Caco-2 (cell line): ENCODE results near the gene PPFIBP1. TPM values are rescaled to one million over a fixed set of nuclear protein-coding genes. Genes with fewer than 3 reads are reported as not detected.

Experiments
- BruUV-seq: library from RNA; stranded (reverse); fragments of 400-500 nt; replicated peaks from 2 replicates; lab custom pipeline; 2021; lab: Mats Ljungman, UMichigan
- CTCF ChIA-PET: fragments of 300-600 bp; sonication (Branson Sonifier 250); formaldehyde crosslinking; loops from one replicate; lab custom pipeline; 2022; ENCODE audit warnings: antibody characterized with exemption; lab: Charles Lee
- POLR2A ChIA-PET: fragments of 300-600 bp; sonication (Branson Sonifier 250); formaldehyde crosslinking; loops from one replicate; lab custom pipeline; 2022; ENCODE audit warnings: antibody characterized with exemption; lab: Charles Lee
- DNase-seq, 2 experiments: peaks; one replicate each; pipeline versions ENCODE4 v3.0.0 to v3.0.0-alpha.2; 2020 to 2022
- H3K27me3 ChIP-seq: replicated peaks from 2 replicates; pipeline ENCODE4 v1.6.0; 2011; ENCODE audit warnings: low read length; ENCODE audit not compliant: control insufficient read depth, insufficient read depth
- H3K36me3 ChIP-seq: 2 replicates; pipeline ENCODE4 v1.5.1; 2011; ENCODE audit warnings: low read length; ENCODE audit not compliant: control insufficient read depth, insufficient read depth
- H3K4me1 ChIP-seq: fragments of 250-450 bp; sonication (Bioruptor Pico); 2 replicates; pipeline ENCODE4 v1.5.1; 2020; ENCODE audit warnings: mild to moderate bottlenecking
- H3K4me3 ChIP-seq: 2 replicates; pipeline ENCODE4 v1.5.1; 2011; ENCODE audit warnings: low read depth, mild to moderate bottlenecking, control low read depth, low read length
- H3K9me3 ChIP-seq: fragments of 250-450 bp; sonication (Bioruptor Pico); 2 replicates; pipeline ENCODE4 v1.5.1; 2020; ENCODE audit warnings: mild to moderate bottlenecking, moderate library complexity
- H3K27ac Mint-ChIP-seq: one replicate; pipeline ENCODE4 v1.8.0; 2022; ENCODE audit warnings: mixed read lengths; ENCODE audit not compliant: unreplicated experiment
- H3K27me3 Mint-ChIP-seq: one replicate; pipeline ENCODE4 v1.8.0; 2022; ENCODE audit warnings: mixed read lengths; ENCODE audit not compliant: insufficient read depth, unreplicated experiment
- H3K36me3 Mint-ChIP-seq: one replicate; pipeline ENCODE4 v1.8.0; 2022; ENCODE audit warnings: mild to moderate bottlenecking, mixed read lengths; ENCODE audit not compliant: insufficient read depth, unreplicated experiment
- H3K4me1 Mint-ChIP-seq: one replicate; pipeline ENCODE4 v1.8.0; 2022; ENCODE audit warnings: low read depth, mixed read lengths; ENCODE audit not compliant: unreplicated experiment
- H3K4me3 Mint-ChIP-seq: one replicate; pipeline ENCODE4 v1.8.0; 2022; ENCODE audit warnings: mild to moderate bottlenecking, moderate library complexity, mixed read lengths; ENCODE audit not compliant: unreplicated experiment
- H3K9me3 Mint-ChIP-seq: one replicate; pipeline ENCODE4 v1.8.0; 2022; ENCODE audit warnings: mixed read lengths; ENCODE audit not compliant: unreplicated experiment
- CTCF ChIP-seq, 2 experiments: fragments of 200-600 bp in 1 of 2; IDR thresholded peaks; 1 replicate in 1 of 2; 2 replicates in 1 of 2; pipeline versions ENCODE4 v1.5.1 to v1.8.0; 2011 to 2022; ENCODE audit warnings: antibody characterized with exemption in 1 of 2, control low read depth in 1 of 2, inconsistent platforms in 1 of 2, low read depth in 1 of 2, low read length in 1 of 2, mild to moderate bottlenecking in 1 of 2, moderate library complexity in 1 of 2; ENCODE audit not compliant: insufficient read depth in 1 of 2, severe bottlenecking in 1 of 2, unreplicated experiment in 1 of 2
- intact Hi-C: fragments of 100-400 bp; cut with micrococcal nuclease; formaldehyde crosslinking; loops from one replicate; pipeline ENCODE4 v1.10.0; 2022; ENCODE audit not compliant: unreplicated experiment
- total RNA-seq: library from RNA; stranded (reverse); gene quantifications from 2 replicates; pipeline ENCODE4 v1.2.3, GENCODE V29; 2022

PPFIBP1 gene
- total RNA-seq, 1 experiment from 2014 or later = 109 TPM

- Histone ChIP-seq H3K4me1 (peaks cover 5% of the 10 kb centered on the region; the same call in 1 of the 2 replicates), H3K4me3 (no peak overlapping the region), H3K27me3 (no peaks in the 10 kb centered on the region), H3K36me3 (peaks cover 3% of the 10 kb centered on the region; the same call in 1 of the 2 replicates), H3K9me3 (no peaks in the 10 kb centered on the region)
- BruUV-seq = no TSS peak
- Mint-ChIP-seq H3K4me3 (no peak overlapping the region), H3K27ac (no peak overlapping the region), H3K36me3 (peaks cover 79% of the 10 kb centered on the region), H3K4me1 (peaks cover 5% of the 10 kb centered on the region), H3K9me3 (no peaks in the 10 kb centered on the region), H3K27me3 (no peaks in the 10 kb centered on the region)
- DNase-seq = no peak
- ChIA-PET POLR2A (no interaction called here), CTCF (no interaction called here)
- intact Hi-C loops = no loop called here
- no peak for TF ChIP-seq CTCF (IDR thresholded peaks at IDR 0.05; ENCODE audit: insufficient read depth in 1 of 2, low read depth in 1 of 2, low read length in 1 of 2, severe bottlenecking in 1 of 2, unreplicated experiment in 1 of 2)
These were observed 156.6 kb downstream of the PPFIBP1 start for GRCh38 chr12:27680619-27681018.

GRCh38 chr12:27682534-27682933 lies 158.5 kb downstream of the PPFIBP1 start:
- no peaks in the 10 kb centered on the region for H3K9me3 Mint-ChIP-seq
- H3K27me3 ChIP-seq = no peaks in the 10 kb centered on the region
- peaks cover 6% of the 10 kb centered on the region for H3K4me1 Mint-ChIP-seq
- ChIA-PET POLR2A (no interaction called here), CTCF (no interaction called here)
- no peak overlapping the region for H3K27ac Mint-ChIP-seq
- TF ChIP-seq CTCF (IDR thresholded peaks at IDR 0.05; ENCODE audit: insufficient read depth in 1 of 2, low read depth in 1 of 2, low read length in 1 of 2, severe bottlenecking in 1 of 2, unreplicated experiment in 1 of 2) = no peak
- peaks cover 5% of the 10 kb centered on the region; the same call in 1 of the 2 replicates for H3K4me1 ChIP-seq
- H3K4me3 ChIP-seq = no peak overlapping the region
- peaks cover 3% of the 10 kb centered on the region; the same call in 1 of the 2 replicates for H3K36me3 ChIP-seq
- H3K27me3 Mint-ChIP-seq = no peaks in the 10 kb centered on the region
- BruUV-seq = no TSS peak
- no peaks in the 10 kb centered on the region for H3K9me3 ChIP-seq
- H3K36me3 Mint-ChIP-seq = peaks cover 72% of the 10 kb centered on the region
- no peak for DNase-seq
- H3K4me3 Mint-ChIP-seq = no peak overlapping the region
- intact Hi-C loops = no loop called here

GRCh38 chr12:27685274-27685673 lies 161.3 kb downstream of the PPFIBP1 start:
- ChIA-PET CTCF (no interaction called here), POLR2A (no interaction called here)
- H3K27me3 ChIP-seq = no peaks in the 10 kb centered on the region
- H3K27me3 Mint-ChIP-seq = no peaks in the 10 kb centered on the region
- H3K4me3 ChIP-seq = no peak overlapping the region
- BruUV-seq = no TSS peak
- peaks cover 77% of the 10 kb centered on the region for H3K36me3 Mint-ChIP-seq
- H3K4me3 Mint-ChIP-seq = no peak overlapping the region
- H3K27ac Mint-ChIP-seq = no peak overlapping the region
- no peak for TF ChIP-seq CTCF (IDR thresholded peaks at IDR 0.05; ENCODE audit: insufficient read depth in 1 of 2, low read depth in 1 of 2, low read length in 1 of 2, severe bottlenecking in 1 of 2, unreplicated experiment in 1 of 2)
- H3K4me1 Mint-ChIP-seq = peaks cover 11% of the 10 kb centered on the region
- peaks cover 5% of the 10 kb centered on the region; the same call in 1 of the 2 replicates for H3K4me1 ChIP-seq
- no peaks in the 10 kb centered on the region for H3K9me3 Mint-ChIP-seq
- DNase-seq = no peak
- H3K36me3 ChIP-seq = peaks cover 5% of the 10 kb centered on the region
- no peaks in the 10 kb centered on the region for H3K9me3 ChIP-seq
- intact Hi-C loops = no loop called here
